Measurements from ENCODE around the gene RIMKLB.

Gene RIMKLB, protein sequence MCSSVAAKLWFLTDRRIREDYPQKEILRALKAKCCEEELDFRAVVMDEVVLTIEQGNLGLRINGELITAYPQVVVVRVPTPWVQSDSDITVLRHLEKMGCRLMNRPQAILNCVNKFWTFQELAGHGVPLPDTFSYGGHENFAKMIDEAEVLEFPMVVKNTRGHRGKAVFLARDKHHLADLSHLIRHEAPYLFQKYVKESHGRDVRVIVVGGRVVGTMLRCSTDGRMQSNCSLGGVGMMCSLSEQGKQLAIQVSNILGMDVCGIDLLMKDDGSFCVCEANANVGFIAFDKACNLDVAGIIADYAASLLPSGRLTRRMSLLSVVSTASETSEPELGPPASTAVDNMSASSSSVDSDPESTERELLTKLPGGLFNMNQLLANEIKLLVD

GRCh38 chr12:8697476-8698131, at the start of gene RIMKLB:
Gene RIMKLB (plus strand): TSS chr12:8697991. CDS start chr12:8713867, 15,876 bp downstream.
- DNase-seq: peak; percentile 62

DNA sequence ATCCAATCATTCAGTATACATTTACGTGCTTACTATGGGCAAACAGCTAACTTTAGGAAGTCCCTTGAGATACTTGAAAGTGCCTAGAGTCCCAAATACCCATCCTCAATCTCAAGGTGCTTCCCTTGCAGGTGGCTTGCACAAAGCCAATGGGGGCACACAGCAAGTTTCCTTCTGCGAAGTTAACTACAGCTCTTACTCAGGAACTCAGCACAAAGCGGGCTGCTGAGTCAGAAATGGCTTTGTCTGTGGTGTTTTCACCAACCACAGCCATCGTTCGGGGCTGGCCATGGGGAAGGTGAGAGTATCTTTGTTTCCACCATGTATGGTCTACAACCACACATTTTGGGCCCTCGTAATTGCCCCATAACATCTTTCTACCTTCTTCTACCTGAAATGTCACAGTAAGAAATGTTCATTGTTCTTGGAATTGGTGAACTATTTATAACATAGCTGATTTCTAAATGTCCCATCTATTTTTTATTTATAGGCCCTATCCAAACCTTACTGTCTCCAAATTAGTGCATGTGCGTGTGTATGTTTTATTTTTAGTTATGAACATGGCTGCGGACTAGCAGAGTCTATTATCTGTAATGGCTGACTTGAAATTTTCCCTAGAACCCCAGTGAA, 49.1 kb upstream of the RIMKLB start:
- DNase-seq: no peak

DNA sequence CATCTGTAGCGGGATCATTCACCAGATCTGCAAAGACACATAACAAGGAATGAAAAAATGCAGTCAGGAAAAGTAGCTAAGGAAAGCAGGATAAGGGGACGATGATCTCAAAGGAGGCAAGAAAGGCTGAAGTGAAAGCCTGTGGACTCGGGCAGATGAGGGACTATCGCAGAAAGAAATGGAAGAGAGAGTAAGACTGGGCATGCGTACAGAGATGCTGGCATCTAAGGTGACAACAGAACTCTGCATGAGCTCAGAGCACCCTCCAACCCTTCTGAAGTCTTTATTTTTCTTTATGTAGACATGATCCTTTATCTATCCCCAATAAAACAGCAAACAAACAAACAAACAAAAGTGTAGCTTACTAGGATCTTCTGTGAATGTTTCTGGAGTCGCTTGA, 42.4 kb upstream of the RIMKLB start:
- DNase-seq: no peak

DNA sequence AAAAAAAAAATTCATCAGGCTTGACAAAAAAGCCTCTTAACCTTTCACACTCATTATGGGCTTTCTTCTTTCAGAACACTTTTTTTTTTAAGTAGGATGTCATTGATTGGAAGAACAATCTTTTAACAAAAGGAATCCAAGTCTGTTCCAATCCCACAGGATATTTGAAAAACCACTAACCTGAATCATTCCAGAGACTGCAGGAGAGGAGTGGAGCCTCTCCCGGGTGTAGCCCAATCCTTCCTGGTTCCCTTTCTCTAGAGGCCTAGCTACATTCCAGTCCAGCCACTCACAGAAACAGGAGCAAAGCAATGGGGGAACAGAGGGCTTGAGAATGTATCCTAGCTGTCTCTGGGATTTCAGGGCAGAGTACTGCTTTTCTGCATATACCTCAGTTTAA, 39.4 kb upstream of the RIMKLB start:
- no peak for DNase-seq

- no peak for DNase-seq
Observed at GRCh38 chr12:8661016-8661415, 36.8 kb upstream of the RIMKLB start.

DNA sequence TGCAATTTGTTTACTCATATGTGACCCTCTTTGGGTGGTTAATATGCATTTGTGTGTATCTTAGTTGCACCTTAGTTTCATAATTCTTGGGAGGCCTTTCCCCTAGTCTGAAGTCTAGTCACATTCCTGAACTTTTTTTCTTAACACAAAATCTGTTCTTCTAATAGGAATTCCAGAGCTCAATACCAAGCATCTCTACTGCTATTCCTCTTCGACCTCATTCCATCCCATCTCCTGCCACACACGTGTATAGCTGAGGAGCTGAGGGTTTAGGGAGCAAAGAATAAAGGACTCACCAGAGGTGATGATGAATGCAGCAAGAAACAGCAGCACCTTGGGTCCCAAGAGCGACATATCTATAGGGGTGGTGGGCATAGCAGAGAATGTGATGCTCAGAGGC, 36.0 kb upstream of the RIMKLB start:
- no peak for DNase-seq

DNA sequence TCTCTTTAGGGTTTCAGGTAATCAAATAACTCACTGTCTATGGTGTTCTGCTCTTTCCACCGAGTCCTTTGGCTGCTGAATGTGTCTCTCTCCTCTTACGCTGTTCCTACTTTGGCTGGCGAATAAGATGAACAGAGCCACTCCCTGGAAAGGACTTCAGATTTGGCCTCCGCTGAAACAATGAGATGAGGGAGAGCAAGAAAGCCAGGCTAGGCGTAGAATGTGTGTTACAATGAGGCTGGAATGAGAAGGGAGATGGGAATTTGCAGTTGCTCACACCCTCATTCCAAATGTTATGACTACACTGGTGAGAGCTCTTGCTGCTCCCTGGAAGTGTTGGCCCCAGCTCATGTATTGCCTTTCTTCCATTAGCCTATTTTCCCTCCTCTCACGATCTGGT, 35.2 kb upstream of the RIMKLB start, which contains the start of gene MFAP5:
MFAP5 (minus strand) TSS at position 234 of the 400 bp plus-strand sequence. CDS start 722 bp downstream, outside the sequence.
- no peak for DNase-seq

DNA sequence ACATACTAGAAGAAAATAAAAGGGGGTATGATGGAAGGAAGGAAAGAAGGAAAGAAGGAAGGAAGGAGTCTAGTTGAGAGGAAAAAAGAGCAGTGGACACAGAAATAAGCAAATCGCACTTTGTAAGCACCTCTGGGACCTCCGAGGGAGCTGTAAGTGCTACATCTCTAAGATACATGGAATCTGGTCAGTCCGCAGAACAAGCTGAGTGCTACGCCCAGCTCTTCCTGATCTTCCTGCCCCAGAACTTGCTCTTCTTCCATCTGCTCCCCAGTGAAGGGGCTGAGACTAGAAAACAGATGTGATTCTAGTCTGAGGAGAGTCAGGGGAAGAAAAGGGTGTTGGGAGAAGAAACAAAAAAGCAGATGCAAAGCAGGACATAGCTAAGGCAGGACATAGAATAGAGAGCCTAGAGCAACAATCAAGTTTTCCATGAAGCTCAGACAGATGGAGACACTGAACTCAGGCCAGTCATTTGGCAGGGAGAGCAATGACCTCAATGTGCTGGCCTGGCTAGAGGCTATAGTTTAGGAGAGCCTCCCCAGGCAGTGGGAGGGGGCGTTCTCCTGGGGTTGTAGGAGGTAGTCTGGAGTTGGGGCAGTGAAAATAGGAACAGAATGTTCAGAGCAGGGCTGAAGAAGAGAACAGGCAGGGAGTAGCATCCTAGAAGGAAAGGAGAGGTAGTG, 33.4 kb upstream of the RIMKLB start:
- no peak for DNase-seq

DNA sequence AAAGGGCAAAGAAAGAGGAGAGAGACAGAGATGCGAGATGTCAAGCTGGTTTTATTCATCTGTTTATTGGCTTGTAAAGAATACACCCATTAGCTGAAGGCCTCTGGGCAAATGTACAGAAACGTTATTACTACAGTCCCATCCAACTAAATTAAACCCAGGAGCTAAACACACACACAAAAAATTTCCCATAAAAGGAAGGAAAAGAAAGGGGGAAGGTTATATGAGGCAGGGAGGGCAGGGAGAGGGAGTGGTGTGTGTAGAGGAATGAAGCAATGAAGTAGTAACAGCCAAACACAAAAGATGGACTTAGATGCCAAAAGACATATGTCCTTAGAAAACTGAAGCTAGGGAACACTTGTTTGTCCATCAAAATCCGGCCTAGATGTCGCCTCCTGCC, 32.0 kb upstream of the RIMKLB start:
- DNase-seq: no peak

GRCh38 chr12:8667270-8667669, 30.5 kb upstream of the RIMKLB start:
- no peak for DNase-seq

GRCh38 chr12:8668441-8668840, 29.4 kb upstream of the RIMKLB start:
- no peak for DNase-seq

- DNase-seq: no peak
Observed at GRCh38 chr12:8672381-8672780, 25.4 kb upstream of the RIMKLB start.

GRCh38 chr12:8675591-8676036, 22.2 kb upstream of the RIMKLB start:
- DNase-seq: no peak

DNA sequence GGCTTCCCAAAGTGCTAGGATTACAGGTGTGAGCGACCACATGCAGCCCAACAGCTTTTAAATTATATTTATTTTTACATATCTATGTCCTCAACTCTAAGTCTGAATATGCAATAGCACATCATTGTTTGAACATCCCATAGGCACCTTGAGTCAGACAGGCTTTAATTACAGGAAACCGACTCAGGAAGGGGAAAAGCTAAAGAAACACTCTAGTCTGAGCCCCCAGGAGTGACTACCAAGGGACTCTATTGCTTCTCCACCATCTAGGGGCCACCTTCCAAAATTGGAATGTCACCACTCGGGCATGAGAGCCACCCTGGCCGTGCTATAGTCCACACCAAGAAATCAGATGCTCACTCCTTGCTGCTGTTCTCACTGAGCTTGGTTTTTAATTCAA, 21.1 kb upstream of the RIMKLB start:
- no peak for DNase-seq

- DNase-seq: no peak
Observed at GRCh38 chr12:8677362-8677761, 20.4 kb upstream of the RIMKLB start.

GRCh38 chr12:8678661-8679111, 19.1 kb upstream of the RIMKLB start:
- no peak for DNase-seq

DNA sequence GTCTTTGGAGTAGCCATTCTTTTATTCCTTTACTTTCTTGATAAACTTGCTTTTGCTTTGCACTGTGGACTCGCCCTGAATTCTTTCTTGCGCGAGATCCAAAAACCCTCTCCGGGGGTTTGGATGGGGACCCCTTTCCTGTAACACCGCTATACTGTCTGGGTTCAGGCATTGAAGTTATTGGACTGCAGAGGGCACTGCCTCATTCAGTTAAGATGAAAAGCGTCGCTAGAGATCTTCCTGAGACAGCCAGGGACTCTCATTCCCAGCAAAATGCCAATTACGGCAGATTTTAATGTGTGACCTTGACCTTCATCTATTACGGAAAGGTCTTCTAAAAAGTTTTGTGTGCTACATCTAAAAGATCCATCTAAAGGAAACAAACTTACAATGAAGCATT, 17.3 kb upstream of the RIMKLB start:
- no peak for DNase-seq

DNA sequence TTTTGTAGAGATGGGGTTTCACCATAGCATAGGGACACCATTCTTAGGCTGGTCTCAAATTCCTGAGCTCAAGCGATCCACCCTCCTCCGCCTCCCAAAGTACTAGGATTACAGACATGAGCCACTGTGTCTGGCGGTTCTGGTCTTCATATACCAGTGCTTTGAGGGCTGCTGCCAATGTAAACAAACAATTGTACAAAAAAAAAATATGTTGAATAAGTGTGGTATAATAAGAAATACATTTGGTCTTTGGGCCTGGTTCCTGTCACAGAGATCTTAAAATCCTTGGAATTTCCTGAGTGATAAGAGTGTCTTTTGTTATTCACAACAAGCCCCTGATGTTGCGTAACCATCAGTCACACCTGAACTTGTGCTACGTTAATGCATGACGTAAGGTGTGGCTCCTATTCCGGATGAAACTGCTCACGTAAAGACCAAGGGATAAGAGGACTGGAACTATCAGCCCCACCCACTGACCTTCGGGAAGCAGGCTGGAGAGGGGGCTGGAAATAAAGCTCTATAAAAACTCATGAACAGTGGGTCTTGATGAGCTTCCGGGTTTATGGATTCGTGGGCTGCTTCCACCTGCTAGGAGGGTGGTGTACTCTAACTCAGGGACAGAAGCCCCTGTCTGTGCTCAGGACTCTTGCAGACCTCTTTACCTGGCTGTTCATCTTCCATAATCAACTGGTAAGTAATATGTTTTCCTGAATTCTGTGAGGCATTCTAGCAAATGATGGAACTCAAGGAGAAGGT, 16.5 kb upstream of the RIMKLB start:
- no peak for DNase-seq

DNA sequence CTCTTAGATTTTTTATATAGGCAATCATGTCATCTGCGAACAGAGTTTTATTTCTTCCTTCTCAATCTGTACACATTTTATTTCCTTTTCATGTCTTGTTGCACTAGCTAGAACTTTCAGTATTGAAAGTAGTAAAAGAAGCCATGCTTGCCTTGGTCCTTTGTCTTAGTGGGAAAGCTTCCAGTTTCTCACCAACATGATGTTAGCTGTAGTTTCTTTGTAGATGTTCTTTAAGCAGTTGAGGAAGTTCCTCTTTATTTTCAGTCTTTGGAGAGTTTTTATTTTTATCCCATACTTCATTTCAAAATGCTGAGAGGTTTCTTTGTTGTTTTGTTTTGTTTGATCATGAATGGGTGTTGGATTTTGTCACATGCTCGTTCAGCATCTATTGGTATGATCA, 12.7 kb upstream of the RIMKLB start:
- no peak for DNase-seq

DNA sequence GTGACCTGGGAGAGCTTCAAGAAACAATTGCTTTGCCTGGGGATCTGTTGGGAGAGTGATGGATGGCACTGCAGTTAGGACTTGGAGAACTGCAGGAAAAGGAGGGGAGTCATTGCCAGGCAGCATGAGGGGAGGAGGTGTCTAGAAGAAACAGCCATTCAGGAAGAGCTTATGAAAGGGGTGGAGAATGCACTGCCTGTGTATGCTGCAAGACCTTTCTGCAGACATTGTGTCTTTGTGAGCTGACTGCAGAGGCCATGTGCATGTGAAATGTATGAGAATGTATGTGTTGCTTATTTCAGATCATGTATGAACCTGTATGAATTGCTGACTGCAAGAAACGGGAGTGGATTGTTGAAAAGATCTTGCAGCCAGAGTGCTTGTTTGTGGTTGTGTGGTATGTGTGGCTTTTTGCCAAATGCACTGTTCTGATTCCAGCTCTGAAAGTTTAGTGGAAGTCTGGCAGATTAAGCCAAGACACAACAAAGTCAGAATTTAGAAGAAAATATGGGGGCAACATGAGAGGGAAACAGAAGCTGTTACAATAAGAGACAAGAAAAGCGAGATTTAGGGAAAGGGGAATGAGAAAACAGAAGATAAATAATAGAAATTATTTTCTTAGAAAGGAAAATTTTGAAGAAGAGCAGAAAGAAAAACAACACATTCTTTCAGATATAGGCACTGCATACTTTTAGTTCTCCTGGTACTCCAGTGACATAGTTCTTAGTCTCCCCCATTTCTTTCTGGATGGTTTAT, 9.8 kb upstream of the RIMKLB start:
- DNase-seq: peak; percentile 77

DNA sequence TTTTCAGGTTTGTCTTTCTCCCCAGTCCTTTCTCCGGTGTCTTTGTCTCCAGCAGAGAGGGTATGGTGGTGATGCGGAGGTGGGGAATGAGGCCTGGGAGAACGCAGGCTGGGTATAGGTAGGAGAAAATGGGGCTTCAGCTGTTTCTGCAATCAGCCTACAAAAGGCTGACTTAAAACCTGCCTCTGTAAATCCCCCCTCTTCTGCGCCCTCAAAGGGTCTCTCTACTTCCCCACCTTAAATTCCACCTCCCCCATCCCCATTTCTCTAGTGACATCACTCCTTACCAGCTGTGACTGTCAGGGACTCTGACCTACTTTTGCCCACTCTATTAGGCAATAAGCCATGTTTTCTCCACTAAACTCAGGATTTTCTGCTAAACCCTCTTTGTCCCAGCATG, 8.1 kb upstream of the RIMKLB start:
- DNase-seq: no peak

DNA sequence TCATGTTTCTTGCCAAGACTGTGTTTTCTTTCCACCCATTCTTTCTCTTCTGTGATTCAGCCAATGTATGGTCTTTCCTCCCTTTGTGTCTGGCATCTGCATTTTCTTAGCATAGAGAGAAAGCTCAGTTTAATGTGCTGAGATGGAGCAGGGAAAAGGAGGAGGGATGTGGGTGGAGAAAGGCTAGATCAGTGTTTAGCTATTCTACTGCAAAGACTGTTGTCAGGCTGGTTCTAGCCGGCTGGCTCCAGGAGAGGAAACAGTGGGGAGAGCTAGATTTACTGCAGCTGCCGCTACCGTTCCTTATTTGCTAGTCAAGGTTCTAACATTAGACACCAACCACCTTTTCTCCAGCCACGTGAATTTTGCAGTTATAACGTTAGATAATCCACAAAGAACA, 5.2 kb upstream of the RIMKLB start:
- no peak for DNase-seq
